GM21390 (cell line): Measurements from ENCODE around the gene LRCOL1.

Experiments
- ATAC-seq: cut with Tn5 transposase; IDR thresholded peaks from one replicate; pipeline ENCODE4 v1.9.1; 2021; ENCODE audit not compliant: unreplicated experiment

The LRCOL1 gene

GRCh38 chr12:132619386-132620112 lies 9.2 kb upstream of the LRCOL1 start:
- ATAC-seq = no peak

DNA sequence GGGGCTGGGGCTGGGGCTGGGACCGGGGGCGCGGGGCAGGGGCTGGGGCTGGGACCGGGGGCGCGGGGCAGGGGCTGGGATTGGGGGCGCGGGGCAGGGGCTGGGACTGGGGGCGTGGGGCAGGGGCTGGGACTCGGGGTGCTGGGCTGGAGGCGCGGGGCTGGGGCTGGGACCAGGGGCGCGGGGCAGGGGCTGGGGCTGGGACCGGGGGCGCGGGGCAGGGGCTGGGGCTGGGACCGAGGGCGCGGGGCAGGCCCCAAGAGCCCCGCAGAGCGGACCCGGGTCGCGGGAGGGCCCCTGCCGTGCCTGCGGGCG lies 8.6 kb upstream of the LRCOL1 start:
- ATAC-seq = no peak

GRCh38 chr12:132618683-132619043 lies 8.3 kb upstream of the LRCOL1 start, which contains the start of gene P2RX2:
P2RX2 (plus strand) TSS chr12:132618776; CDS start chr12:132618817, 41 bp downstream.
- ATAC-seq = no peak

DNA sequence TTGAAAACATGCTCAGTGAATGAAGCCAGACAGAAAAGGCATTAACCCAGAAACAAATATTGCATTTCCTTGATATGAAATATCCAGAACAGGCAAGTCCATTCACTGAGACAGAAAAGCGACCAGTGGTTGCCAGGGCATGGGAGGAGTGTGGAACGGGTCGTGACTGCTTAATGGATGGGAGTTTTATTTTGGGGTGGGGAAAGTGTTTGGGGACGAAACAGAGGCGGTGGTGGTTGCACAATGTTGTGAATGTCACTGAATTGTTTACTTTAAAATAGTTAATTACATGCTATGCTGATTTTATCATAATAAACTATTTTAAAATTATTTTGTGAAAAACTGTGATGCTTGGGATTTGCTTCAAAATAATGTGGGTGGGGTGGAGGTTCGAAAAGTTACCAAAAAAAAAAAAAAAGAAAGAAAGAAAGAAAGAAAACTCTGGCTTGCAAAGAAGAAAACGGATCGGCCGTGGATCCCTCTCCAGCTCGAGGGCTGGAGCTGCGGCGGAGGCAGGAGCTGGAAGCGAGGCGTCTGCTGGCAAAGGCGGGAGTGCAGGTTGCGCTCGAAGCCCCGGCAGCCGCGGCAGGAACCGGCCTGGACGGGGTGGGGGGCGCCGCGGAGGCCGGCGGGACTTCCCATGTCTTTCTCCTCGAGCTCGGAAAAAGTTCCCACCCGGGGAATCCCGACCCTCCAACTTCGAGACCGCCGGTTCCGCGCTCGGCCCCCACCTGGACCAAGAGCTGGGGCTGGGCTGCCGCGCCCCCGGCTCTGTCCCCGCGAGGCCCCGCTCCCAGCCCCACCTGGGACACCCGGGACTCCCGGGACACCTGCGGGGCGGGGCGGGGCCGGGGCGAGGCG lies 7.7 kb upstream of the LRCOL1 start:
- ATAC-seq = no peak

GRCh38 chr12:132617135-132617701 lies 6.8 kb upstream of the LRCOL1 start:
- ATAC-seq = no peak

DNA sequence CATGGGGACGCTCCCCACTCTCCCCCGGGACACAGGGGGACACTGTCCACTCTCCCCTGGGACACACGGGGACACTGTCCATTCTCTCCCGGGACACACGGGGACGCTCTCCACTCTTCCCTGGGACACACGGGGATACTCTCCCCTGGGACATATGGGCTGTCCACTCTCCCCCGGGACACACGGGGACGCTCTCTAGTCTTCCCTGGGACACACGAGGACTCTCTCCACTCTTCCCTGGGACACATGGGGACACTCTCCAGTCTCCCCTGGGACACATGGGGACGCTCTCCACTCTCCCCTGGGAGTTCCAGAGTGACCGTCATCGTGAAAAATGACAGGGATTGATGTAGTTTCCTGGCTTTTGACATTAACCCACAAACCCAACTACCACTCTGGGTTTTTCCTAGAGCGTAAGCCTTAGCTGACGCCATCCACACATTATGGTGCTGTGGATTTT lies 5.2 kb upstream of the LRCOL1 start:
- no peak for ATAC-seq

DNA sequence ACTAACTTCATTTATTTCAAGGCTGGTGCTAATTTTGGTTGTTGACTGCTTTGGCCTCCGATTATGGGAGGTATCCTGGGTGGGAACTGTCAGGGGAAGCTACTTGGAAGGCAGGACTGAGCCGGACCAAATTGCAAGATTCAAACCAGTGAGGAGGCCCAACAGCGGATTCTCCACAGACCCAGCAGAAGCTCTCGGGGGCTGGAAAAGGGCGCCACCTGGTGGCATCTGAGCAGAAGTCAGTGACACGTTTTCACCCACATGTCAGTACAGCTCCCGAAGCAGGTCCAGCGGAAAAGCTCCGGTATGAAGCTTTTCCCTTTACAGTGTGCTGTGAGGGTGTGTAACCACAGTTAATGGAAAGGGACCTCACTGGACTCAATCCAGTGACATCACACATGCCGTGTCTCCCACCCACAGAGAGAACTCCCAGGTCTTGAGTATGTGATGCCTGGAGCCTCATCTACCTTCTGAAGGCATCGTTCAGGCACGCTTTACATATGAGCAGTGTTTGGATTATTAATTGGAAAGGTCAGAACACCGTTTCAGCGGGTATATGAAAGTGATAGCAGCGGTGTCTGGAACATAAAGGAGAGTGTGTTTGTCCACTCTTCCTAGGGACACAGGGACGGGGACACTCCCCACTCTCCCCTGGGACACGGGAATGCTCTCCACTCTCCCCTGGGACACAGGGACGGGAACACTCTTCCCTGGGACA lies 4.6 kb upstream of the LRCOL1 start:
- ATAC-seq = no peak

GRCh38 chr12:132614029-132614428 lies 3.6 kb upstream of the LRCOL1 start:
- ATAC-seq = no peak

- ATAC-seq = no peak
Observed at GRCh38 chr12:132611620-132612019, 1.2 kb upstream of the LRCOL1 start.

- ATAC-seq = no peak
Observed at GRCh38 chr12:132610866-132611602, 652 bp upstream of the LRCOL1 start.

- ATAC-seq = no peak
Observed at GRCh38 chr12:132608231-132609171, 1.9 kb downstream of the LRCOL1 start.

DNA sequence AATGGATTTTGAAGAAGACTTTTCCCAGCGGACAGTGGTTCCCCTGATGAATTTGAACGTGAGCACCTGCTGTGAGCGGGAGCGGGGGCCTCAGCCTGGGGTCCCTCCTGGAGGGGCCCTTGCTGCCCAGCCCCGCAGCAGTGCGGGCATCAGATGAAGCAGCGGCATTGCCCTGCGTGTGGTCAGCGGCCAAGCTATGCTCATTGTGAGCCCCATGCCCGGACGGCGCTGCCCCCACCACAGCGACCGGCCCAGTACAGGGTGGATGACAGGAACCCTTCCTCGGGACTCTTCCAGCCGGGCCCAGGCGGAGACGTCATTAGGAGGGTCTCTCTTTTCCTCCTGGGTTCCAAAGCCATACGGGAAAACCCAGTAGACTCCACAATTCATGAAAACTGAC lies 3.5 kb downstream of the LRCOL1 start:
- no peak for ATAC-seq

DNA sequence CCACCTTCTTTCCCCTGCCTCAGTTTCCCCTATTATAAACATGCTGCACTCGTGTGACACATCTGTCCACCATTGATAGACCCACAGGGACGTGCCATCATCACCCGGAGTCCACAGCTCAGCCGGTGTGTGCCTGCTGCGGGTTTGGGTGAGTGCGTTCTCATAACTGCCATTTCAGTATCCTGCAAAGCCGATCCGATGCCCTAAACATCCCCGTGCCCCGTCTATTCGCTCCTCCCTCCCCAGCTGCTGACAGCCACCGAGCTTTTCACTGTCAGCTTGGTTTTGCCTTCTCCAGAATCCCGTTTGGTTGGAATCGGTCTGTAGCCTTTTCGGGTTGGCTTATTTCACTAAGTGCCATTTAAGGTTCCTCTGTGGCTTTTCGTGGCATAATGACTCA lies 3.9 kb downstream of the LRCOL1 start:
- no peak for ATAC-seq

- ATAC-seq = no peak
Observed at GRCh38 chr12:132605892-132606291, 4.5 kb downstream of the LRCOL1 start.

GRCh38 chr12:132604668-132605441 lies 5.5 kb downstream of the LRCOL1 start:
- ATAC-seq = no peak

- ATAC-seq = no peak
Observed at GRCh38 chr12:132604151-132604618, 6.2 kb downstream of the LRCOL1 start.

- no peak for ATAC-seq
Observed at GRCh38 chr12:132603240-132604150, 6.9 kb downstream of the LRCOL1 start.
